HL-60 (cell line): ENCODE data around the gene GPC5.

Source experiments
- DNase-seq, 2 experiments: peaks; one replicate each; pipeline ENCODE4 v3.0.0-alpha.2; 2010 to 2020; ENCODE audit warnings: low read depth in 1 of 2, low spot score in 1 of 2
- H3K27ac ChIP-seq: fragments of 250-450 bp; sonication (Bioruptor Pico); replicated peaks from 2 replicates; pipeline ENCODE4 v1.5.1; 2020; ENCODE audit warnings: mild to moderate bottlenecking, moderate library complexity
- H3K27me3 ChIP-seq: fragments of 250-450 bp; sonication (Bioruptor Pico); 2 replicates; pipeline ENCODE4 v1.5.1; 2021; ENCODE audit warnings: mild to moderate bottlenecking, moderate library complexity; ENCODE audit not compliant: insufficient read depth, poor library complexity, severe bottlenecking
- H3K4me3 ChIP-seq: replicated peaks from 2 replicates; pipeline ENCODE4 v1.5.1; 2011; ENCODE audit warnings: mild to moderate bottlenecking, control low read depth, low read length; ENCODE audit not compliant: insufficient read depth
- CTCF ChIP-seq: IDR thresholded peaks from one replicate; pipeline ENCODE4 v1.5.1; 2011; ENCODE audit warnings: low read length, control low read depth, inconsistent platforms; ENCODE audit not compliant: insufficient read depth
- GABPA ChIP-seq: IDR thresholded peaks from 2 replicates; pipeline ENCODE4 v1.6.1; 2012; ENCODE audit warnings: low read depth
- POLR2AphosphoS5 ChIP-seq: IDR thresholded peaks from 2 replicates; pipeline ENCODE4 v1.6.1; 2012; ENCODE audit warnings: low read depth
- REST ChIP-seq: IDR thresholded peaks from 2 replicates; pipeline ENCODE4 v1.6.1; 2012; ENCODE audit warnings: low read depth; ENCODE audit not compliant: insufficient replicate concordance
- SPI1 ChIP-seq: IDR thresholded peaks from 2 replicates; pipeline ENCODE4 v1.6.1; 2012; ENCODE audit warnings: low read depth, mild to moderate bottlenecking, borderline replicate concordance

GPC5 gene

GRCh38 chr13:91456837-91457236 lies 58.4 kb downstream of the GPC5 start:
- H3K4me3 ChIP-seq, result no peak overlapping the region
- no peaks in the 10 kb centered on the region for H3K27me3 ChIP-seq

GRCh38 chr13:91459485-91459884 lies 61.1 kb downstream of the GPC5 start:
- Histone ChIP-seq H3K4me3 (no peak overlapping the region), H3K27me3 (no peaks in the 10 kb centered on the region), H3K27ac (no peak overlapping the region)
- TF ChIP-seq CTCF (no peak), GABPA (no peak), POLR2AphosphoS5 (no peak), REST (no peak), SPI1 (no peak)
- no peak for DNase-seq

More at GRCh38 chr13:91456837-91457236, 58.4 kb downstream of the GPC5 start:
- TF ChIP-seq POLR2AphosphoS5 (no peak), SPI1 (no peak), REST (no peak), GABPA (no peak), CTCF (no peak)
- no peak overlapping the region for H3K27ac ChIP-seq
- no peak for DNase-seq

- no peak for DNase-seq
- Histone ChIP-seq H3K27ac (no peak overlapping the region), H3K27me3 (no peaks in the 10 kb centered on the region), H3K4me3 (no peak overlapping the region)
- TF ChIP-seq POLR2AphosphoS5, result no peak
- no peak for TF ChIP-seq CTCF
- no peak for TF ChIP-seq REST
- no peak for TF ChIP-seq SPI1
- no peak for TF ChIP-seq GABPA
Observed at GRCh38 chr13:91464336-91464735, 65.9 kb downstream of the GPC5 start.
